ENCODE results near the gene SRM. TPM values are rescaled to one million over a fixed set of nuclear protein-coding genes. Genes with fewer than 3 reads are reported as not detected.
"Not testable (repeated sequence)": the region's sequence is repeated elsewhere in the genome, so short reads cannot be mapped to it uniquely, and the experiment has no call there.

SRM gene
- total RNA-seq, 2 donors from 2014 or later, result 50.8 to 57.4 TPM

DNA sequence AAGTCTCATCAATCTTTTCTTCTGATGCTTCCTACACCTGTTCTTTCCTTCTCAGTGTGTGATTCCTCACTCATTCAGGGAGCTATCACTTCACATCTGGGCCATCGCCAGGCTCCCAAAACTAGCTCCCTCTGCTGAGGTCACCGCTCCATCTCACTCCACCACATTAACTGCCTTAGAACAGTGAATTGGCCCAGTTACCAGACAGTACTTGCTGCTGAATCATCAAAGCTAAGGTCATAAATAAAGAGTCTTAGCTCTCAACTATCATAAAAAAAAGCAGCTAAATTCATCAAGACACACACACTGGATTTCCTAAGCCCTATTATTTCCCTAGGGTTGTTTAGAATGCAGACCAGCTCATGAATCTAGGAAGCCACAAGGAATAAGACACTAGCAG lies 18.8 kb upstream of the SRM start:
- Histone ChIP-seq H3K27ac (no peak overlapping the region), H3K27me3 (replicated peaks; ENCODE audit: insufficient read depth) (no peaks in the 10 kb centered on the region), H3K9me3 (no peaks in the 10 kb centered on the region), H3K36me3 (peaks cover 81% of the 10 kb centered on the region), H3K4me1 (ENCODE audit: control insufficient read depth in 1 of 2, low read depth in 2 of 2) (peaks cover 0 to 9% of the 10 kb centered on the region in 2 donors), H3K4me3 (no peak overlapping the region)
- ATAC-seq (ENCODE audit: insufficient number of reproducible peaks, low FRiP score, low read depth) (no peak), DNase-seq (ENCODE audit: low spot score) (no peak)
- TF ChIP-seq CTCF (IDR thresholded peaks at IDR 0.05), result no peak

- H3K4me3 ChIP-seq; H3K9me3 ChIP-seq; ATAC-seq (ENCODE audit: insufficient number of reproducible peaks, low FRiP score, low read depth); DNase-seq (ENCODE audit: low spot score); H3K27me3 ChIP-seq (replicated peaks; ENCODE audit: insufficient read depth); H3K27ac ChIP-seq; H3K4me1 ChIP-seq (ENCODE audit: control insufficient read depth in 1 of 2, low read depth in 2 of 2): not testable (repeated sequence)
- peaks cover 86% of the 10 kb centered on the region for H3K36me3 ChIP-seq
Observed at GRCh38 chr1:11073398-11073797, 13.6 kb upstream of the SRM start.

- no peaks in the 10 kb centered on the region for H3K9me3 ChIP-seq
- H3K4me1 ChIP-seq (ENCODE audit: control insufficient read depth in 1 of 2, low read depth in 2 of 2), result no peaks in the 10 kb centered on the region
- H3K27ac ChIP-seq, result no peak overlapping the region
- H3K36me3 ChIP-seq, result peaks cover 89% of the 10 kb centered on the region
- no peak for TF ChIP-seq CTCF (IDR thresholded peaks at IDR 0.05)
- H3K4me3 ChIP-seq, result no peak overlapping the region
- no peaks in the 10 kb centered on the region for H3K27me3 ChIP-seq (replicated peaks; ENCODE audit: insufficient read depth)
- no peak for DNase-seq (ENCODE audit: low spot score)
- ATAC-seq (ENCODE audit: insufficient number of reproducible peaks, low FRiP score, low read depth), result no peak
Observed at GRCh38 chr1:11072216-11072917, 12.5 kb upstream of the SRM start.

DNA sequence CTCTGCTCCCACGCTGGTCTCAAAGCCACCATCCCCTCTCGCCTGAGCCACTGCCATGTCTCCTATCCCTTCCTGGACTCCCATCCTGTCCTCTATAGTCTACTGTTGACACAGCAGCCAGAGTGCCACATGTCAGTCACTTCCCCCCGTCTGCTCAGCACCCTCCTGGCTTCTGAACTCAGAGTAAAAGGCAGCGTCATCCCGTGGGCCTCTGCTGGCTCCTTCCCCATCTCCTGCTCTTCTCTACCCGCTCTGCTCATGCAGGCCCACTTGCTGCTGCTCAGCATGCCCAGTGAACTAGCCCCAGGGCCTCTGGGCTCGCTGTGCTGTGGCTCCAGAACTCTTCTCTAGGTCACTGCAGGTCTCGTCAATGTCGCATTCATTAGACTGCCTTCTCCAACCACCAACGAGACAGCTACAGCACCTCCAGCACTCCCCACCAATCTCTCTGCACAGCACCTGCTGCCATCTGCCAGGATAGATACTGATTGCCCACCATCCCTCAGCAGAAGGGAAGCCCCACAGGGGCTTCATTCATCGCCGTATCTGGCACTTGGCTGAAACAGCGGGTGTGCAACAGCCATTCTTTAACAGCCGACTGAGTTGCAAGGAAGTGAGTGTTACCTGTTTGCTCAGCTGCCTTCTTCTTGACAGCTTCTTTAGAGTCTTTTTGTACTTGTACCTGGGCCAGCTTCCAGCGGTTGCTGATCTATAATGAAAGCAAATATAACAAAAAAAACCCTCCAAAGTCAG lies 11.8 kb upstream of the SRM start:
- TF ChIP-seq CTCF (IDR thresholded peaks at IDR 0.05), result no peak
- no peak overlapping the region for H3K27ac ChIP-seq

DNA sequence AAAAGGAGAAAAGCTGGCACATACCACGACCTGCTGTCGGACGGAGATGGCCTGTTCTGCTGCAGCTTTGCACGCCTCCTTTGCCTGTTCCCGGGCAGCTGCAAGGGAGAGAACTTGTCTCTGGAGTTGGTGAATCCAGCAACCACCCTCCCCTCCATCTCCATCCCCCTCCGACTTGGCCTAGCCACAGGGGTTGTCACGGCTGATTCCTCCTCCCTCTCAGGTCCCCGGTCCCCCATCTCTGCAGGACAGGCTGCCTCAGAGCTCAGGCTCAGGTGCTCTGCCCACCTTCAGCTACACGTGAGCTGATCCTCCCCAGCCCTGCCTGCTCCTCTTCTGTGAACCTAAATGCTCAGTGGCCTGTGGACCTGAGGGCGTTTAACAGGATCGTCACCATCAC lies 11.1 kb upstream of the SRM start:
- TF ChIP-seq CTCF (IDR thresholded peaks at IDR 0.05), result no peak
- no peak for DNase-seq (ENCODE audit: low spot score)
- H3K36me3 ChIP-seq, result peaks cover 86% of the 10 kb centered on the region
- no peak for ATAC-seq (ENCODE audit: insufficient number of reproducible peaks, low FRiP score, low read depth)
- no peak overlapping the region for H3K27ac ChIP-seq
- no peaks in the 10 kb centered on the region for H3K9me3 ChIP-seq
- H3K4me1 ChIP-seq (ENCODE audit: control insufficient read depth in 1 of 2, low read depth in 2 of 2), result no peaks in the 10 kb centered on the region
- H3K4me3 ChIP-seq, result no peak overlapping the region
- H3K27me3 ChIP-seq (replicated peaks; ENCODE audit: insufficient read depth), result no peaks in the 10 kb centered on the region

More for the DNA sequence above, 11.8 kb upstream of the SRM start:
- no peak overlapping the region for H3K4me3 ChIP-seq
- no peaks in the 10 kb centered on the region for H3K4me1 ChIP-seq (ENCODE audit: control insufficient read depth in 1 of 2, low read depth in 2 of 2)
- no peak for ATAC-seq (ENCODE audit: insufficient number of reproducible peaks, low FRiP score, low read depth)
- DNase-seq (ENCODE audit: low spot score), result no peak
- H3K9me3 ChIP-seq, result no peaks in the 10 kb centered on the region
- peaks cover 87% of the 10 kb centered on the region for H3K36me3 ChIP-seq
- no peaks in the 10 kb centered on the region for H3K27me3 ChIP-seq (replicated peaks; ENCODE audit: insufficient read depth)

Data from thoracic aorta (tissue), 2 donors.